T-helper 17 cell (primary cell): ENCODE measurements around the gene KCNJ16. TPM values are rescaled to one million over a fixed set of nuclear protein-coding genes. Genes with fewer than 3 reads are reported as not detected.
"Not testable (repeated sequence)": the region's sequence is repeated elsewhere in the genome, so short reads cannot be mapped to it uniquely, and the experiment has no call there.

ENCODE experiments used
- ATAC-seq: fragments of 150-1000 bp; cut with Tn5 transposase; 2 replicates; pipeline ENCODE4 v1.10.0; 2021; ENCODE audit warnings: mild to moderate bottlenecking, moderate library complexity
- DNase-seq, 3 donors: peaks; one replicate each; pipeline versions ENCODE4 v3.0.0 to v3.0.0-alpha.2; 2020 to 2021
- H3K9me3 ChIP-seq: one replicate; pipeline ENCODE4 v1.7.0; 2013; ENCODE audit warnings: low read length, mild to moderate bottlenecking; ENCODE audit not compliant: control insufficient read depth, poor library complexity, severe bottlenecking
- H3K27ac Mint-ChIP-seq: one replicate; pipeline ENCODE4 v1.8.0; 2022; ENCODE audit warnings: mild to moderate bottlenecking, moderate library complexity, mixed read lengths
- H3K27me3 Mint-ChIP-seq: one replicate; pipeline ENCODE4 v1.8.0; 2022; ENCODE audit warnings: mixed read lengths
- H3K36me3 Mint-ChIP-seq: one replicate; pipeline ENCODE4 v1.8.0; 2022; ENCODE audit warnings: low read depth, mixed read lengths
- H3K4me1 Mint-ChIP-seq: one replicate; pipeline ENCODE4 v1.8.0; 2022; ENCODE audit warnings: mild to moderate bottlenecking, mixed read lengths
- H3K4me3 Mint-ChIP-seq: one replicate; pipeline ENCODE4 v1.8.0; 2022; ENCODE audit warnings: mild to moderate bottlenecking, moderate library complexity, mixed read lengths
- total RNA-seq, 4 donors: library from RNA in 2 of 4; stranded (reverse) in 2 of 4; gene quantifications; one replicate each; pipeline ENCODE4 v1.2.3 and lab custom pipeline; 2022 to 2026

The KCNJ16 gene
- total RNA-seq = not detected
- total RNA-seq (lab: John Stamatoyannopoulos, UW) = 0 reads per million in 2 donors

GRCh38 chr17:70074956-70075355, at the start of gene KCNJ16:
TSS of gene KCNJ16 (plus strand) at chr17:70075225. CDS start at chr17:70132088, 56,863 bp downstream.
- H3K4me1 Mint-ChIP-seq = no peaks in the 10 kb centered on the region
- ATAC-seq (no peak), DNase-seq (no peak)
- no peak within 1 kb of the TSS for H3K4me3 Mint-ChIP-seq
- H3K27me3 Mint-ChIP-seq = peaks cover 18% of the 10 kb centered on the region
- H3K36me3 Mint-ChIP-seq = no peaks in the 10 kb centered on the region
- no peaks in the 10 kb centered on the region for H3K9me3 ChIP-seq
- no peak within 1 kb of the TSS for H3K27ac Mint-ChIP-seq

GRCh38 chr17:70028397-70028796, 46.6 kb upstream of the KCNJ16 start:
- Mint-ChIP-seq H3K36me3 (peaks cover 2% of the 10 kb centered on the region), H3K27ac (no peak overlapping the region), H3K27me3 (peaks cover 6% of the 10 kb centered on the region), H3K4me1 (no peaks in the 10 kb centered on the region), H3K4me3 (no peak overlapping the region)
- H3K9me3 ChIP-seq = no peaks in the 10 kb centered on the region
- no peak for DNase-seq
- no peak for ATAC-seq

- no peak overlapping the region for H3K27ac Mint-ChIP-seq
- no peak overlapping the region for H3K4me3 Mint-ChIP-seq
- ATAC-seq = no peak
- no peaks in the 10 kb centered on the region for H3K9me3 ChIP-seq
- H3K27me3 Mint-ChIP-seq = peaks cover 6% of the 10 kb centered on the region
- H3K4me1 Mint-ChIP-seq = no peaks in the 10 kb centered on the region
- DNase-seq = no peak
- peaks cover 2% of the 10 kb centered on the region for H3K36me3 Mint-ChIP-seq
Measured at GRCh38 chr17:70028978-70029767, 45.9 kb upstream of the KCNJ16 start.

- Mint-ChIP-seq H3K4me1 (no peaks in the 10 kb centered on the region), H3K36me3 (peaks cover 2% of the 10 kb centered on the region), H3K4me3 (no peak overlapping the region), H3K27ac (no peak overlapping the region), H3K27me3 (peaks cover 6% of the 10 kb centered on the region)
- DNase-seq (no peak), ATAC-seq (no peak)
- H3K9me3 ChIP-seq = no peaks in the 10 kb centered on the region
Measured at GRCh38 chr17:70030371-70030770, 44.7 kb upstream of the KCNJ16 start.

GRCh38 chr17:70031341-70031740, 43.7 kb upstream of the KCNJ16 start:
- no peaks in the 10 kb centered on the region for H3K9me3 ChIP-seq
- DNase-seq = no peak
- no peak for ATAC-seq
- no peaks in the 10 kb centered on the region for H3K4me1 Mint-ChIP-seq
- no peak overlapping the region for H3K4me3 Mint-ChIP-seq
- H3K36me3 Mint-ChIP-seq = peaks cover 2% of the 10 kb centered on the region
- H3K27me3 Mint-ChIP-seq = peaks cover 6% of the 10 kb centered on the region
- H3K27ac Mint-ChIP-seq = no peak overlapping the region

GRCh38 chr17:70033165-70033564, 41.9 kb upstream of the KCNJ16 start:
- H3K27ac Mint-ChIP-seq = no peak overlapping the region
- H3K36me3 Mint-ChIP-seq = no peaks in the 10 kb centered on the region
- H3K4me3 Mint-ChIP-seq = no peak overlapping the region
- no peaks in the 10 kb centered on the region for H3K4me1 Mint-ChIP-seq
- H3K27me3 Mint-ChIP-seq = peaks cover 6% of the 10 kb centered on the region
- no peaks in the 10 kb centered on the region for H3K9me3 ChIP-seq
- ATAC-seq (no peak), DNase-seq (no peak)

GRCh38 chr17:70034158-70034557, 40.9 kb upstream of the KCNJ16 start:
- H3K4me1 Mint-ChIP-seq = no peaks in the 10 kb centered on the region
- H3K27me3 Mint-ChIP-seq = peaks cover 6% of the 10 kb centered on the region
- H3K9me3 ChIP-seq = no peaks in the 10 kb centered on the region
- no peak overlapping the region for H3K27ac Mint-ChIP-seq
- no peak overlapping the region for H3K4me3 Mint-ChIP-seq
- no peak for ATAC-seq
- no peaks in the 10 kb centered on the region for H3K36me3 Mint-ChIP-seq
- no peak for DNase-seq

GRCh38 chr17:70037498-70037897, 37.5 kb upstream of the KCNJ16 start:
- Mint-ChIP-seq H3K36me3 (no peaks in the 10 kb centered on the region), H3K27ac (no peak overlapping the region), H3K4me3 (no peak overlapping the region), H3K27me3 (peaks cover 6% of the 10 kb centered on the region), H3K4me1 (no peaks in the 10 kb centered on the region)
- no peaks in the 10 kb centered on the region for H3K9me3 ChIP-seq
- DNase-seq (no peak), ATAC-seq (no peak)

- Mint-ChIP-seq H3K36me3 (no peaks in the 10 kb centered on the region), H3K4me1 (no peaks in the 10 kb centered on the region), H3K27ac (no peak overlapping the region), H3K4me3 (no peak overlapping the region), H3K27me3 (peaks cover 6% of the 10 kb centered on the region)
- H3K9me3 ChIP-seq = no peaks in the 10 kb centered on the region
- ATAC-seq (no peak), DNase-seq (no peak)
Measured at GRCh38 chr17:70040336-70040735, 34.7 kb upstream of the KCNJ16 start.

- H3K4me1 Mint-ChIP-seq = no peaks in the 10 kb centered on the region
- ATAC-seq = no peak
Measured at GRCh38 chr17:70041061-70041460, 34.0 kb upstream of the KCNJ16 start.

GRCh38 chr17:70041540-70041939, 33.5 kb upstream of the KCNJ16 start:
- peaks cover 8% of the 10 kb centered on the region for H3K27me3 Mint-ChIP-seq
- H3K9me3 ChIP-seq = no peaks in the 10 kb centered on the region
- H3K4me3 Mint-ChIP-seq = no peak overlapping the region
- H3K36me3 Mint-ChIP-seq = no peaks in the 10 kb centered on the region
- H3K4me1 Mint-ChIP-seq = no peaks in the 10 kb centered on the region
- no peak overlapping the region for H3K27ac Mint-ChIP-seq
- ATAC-seq (no peak), DNase-seq (no peak)

More at GRCh38 chr17:70041061-70041460, 34.0 kb upstream of the KCNJ16 start:
- no peak overlapping the region for H3K27ac Mint-ChIP-seq
- DNase-seq = no peak
- peaks cover 6% of the 10 kb centered on the region for H3K27me3 Mint-ChIP-seq
- H3K36me3 Mint-ChIP-seq = no peaks in the 10 kb centered on the region
- H3K4me3 Mint-ChIP-seq = no peak overlapping the region
- H3K9me3 ChIP-seq = no peaks in the 10 kb centered on the region

GRCh38 chr17:70045780-70046179, 29.2 kb upstream of the KCNJ16 start:
- not testable (repeated sequence) for H3K4me3 Mint-ChIP-seq, H3K9me3 ChIP-seq, DNase-seq, H3K27ac Mint-ChIP-seq, ATAC-seq, H3K36me3 Mint-ChIP-seq, H3K4me1 Mint-ChIP-seq
- peaks cover 10% of the 10 kb centered on the region for H3K27me3 Mint-ChIP-seq

GRCh38 chr17:70047619-70048419, 27.2 kb upstream of the KCNJ16 start:
- H3K27ac Mint-ChIP-seq = no peak overlapping the region
- H3K4me3 Mint-ChIP-seq = no peak overlapping the region
- no peaks in the 10 kb centered on the region for H3K36me3 Mint-ChIP-seq

More at GRCh38 chr17:70047619-70048419, 27.2 kb upstream of the KCNJ16 start:
- ATAC-seq (no peak), DNase-seq (no peak)
- H3K9me3 ChIP-seq = no peaks in the 10 kb centered on the region
- Mint-ChIP-seq H3K4me1 (no peaks in the 10 kb centered on the region), H3K27me3 (peaks cover 16% of the 10 kb centered on the region)
